HAP-1 (cell line): ENCODE data around the gene SRGAP2B.
"Not testable (repeated sequence)": the region's sequence is repeated elsewhere in the genome, so short reads cannot be mapped to it uniquely, and the experiment has no call there.

ENCODE experiments used
- DNase-seq, 2 experiments: peaks; one replicate each; pipeline ENCODE4 v3.0.0-alpha.2; 2016 to 2020; ENCODE audit warnings: low spot score in 2 of 2
- H3K27me3 ChIP-seq: fragments of 250-450 bp; sonication (Bioruptor Pico); 2 replicates; pipeline ENCODE4 v1.5.1; 2020; ENCODE audit warnings: low read depth, mild to moderate bottlenecking, moderate library complexity
- H3K36me3 ChIP-seq: fragments of 250-450 bp; sonication (Bioruptor Pico); replicated peaks from 2 replicates; pipeline ENCODE4 v1.5.1; 2020; ENCODE audit warnings: mild to moderate bottlenecking
- H3K4me1 ChIP-seq: fragments of 250-450 bp; sonication (Bioruptor Pico); 2 replicates; pipeline ENCODE4 v1.5.1; 2020; ENCODE audit warnings: mild to moderate bottlenecking
- H3K4me3 ChIP-seq: fragments of 250-450 bp; sonication (Bioruptor Pico); 2 replicates; pipeline ENCODE4 v1.5.1; 2020; ENCODE audit warnings: mild to moderate bottlenecking, moderate library complexity
- H3K9me3 ChIP-seq: fragments of 250-450 bp; sonication (Bioruptor Pico); 2 replicates; pipeline ENCODE4 v1.5.1; 2020; ENCODE audit warnings: mild to moderate bottlenecking, moderate library complexity
- in situ Hi-C: fragments of 300-500 bp; cut with MboI; formaldehyde crosslinking; loops from 3 replicates; pipeline ENCODE4 v1.14.3; 2020; ENCODE audit warnings: low sequenced_read_pairs, inconsistent platforms, mixed read lengths

SRGAP2B gene

DNA sequence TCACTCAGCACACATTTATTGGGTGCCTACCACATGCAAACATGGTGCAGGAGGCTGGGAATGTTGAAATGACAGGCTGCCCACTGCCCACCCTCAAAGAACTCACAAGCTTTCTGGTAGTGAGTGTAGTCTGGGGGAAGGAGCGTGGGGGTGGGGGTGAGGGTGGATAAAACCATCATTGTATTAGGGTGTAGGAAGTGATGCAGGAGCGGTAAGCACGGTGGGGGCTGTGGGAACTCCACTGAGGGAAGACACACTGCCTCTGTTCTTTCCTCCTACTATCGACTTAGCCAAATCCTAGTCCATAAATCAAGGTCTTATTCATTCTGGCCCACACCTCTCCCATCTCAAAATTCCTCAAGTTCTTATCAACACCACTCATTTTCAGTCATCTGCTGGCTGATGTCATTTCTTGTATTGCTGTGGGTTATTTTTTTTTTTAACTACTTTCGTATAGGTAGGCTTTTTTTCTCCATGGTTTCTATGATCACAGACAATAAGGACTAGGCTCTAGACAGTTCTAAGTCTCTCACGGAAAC lies 21.0 kb downstream of the SRGAP2B start:
- H3K4me3 ChIP-seq, H3K4me1 ChIP-seq, H3K27me3 ChIP-seq, in situ Hi-C loops, H3K9me3 ChIP-seq, H3K36me3 ChIP-seq, DNase-seq: not testable (repeated sequence)

DNA sequence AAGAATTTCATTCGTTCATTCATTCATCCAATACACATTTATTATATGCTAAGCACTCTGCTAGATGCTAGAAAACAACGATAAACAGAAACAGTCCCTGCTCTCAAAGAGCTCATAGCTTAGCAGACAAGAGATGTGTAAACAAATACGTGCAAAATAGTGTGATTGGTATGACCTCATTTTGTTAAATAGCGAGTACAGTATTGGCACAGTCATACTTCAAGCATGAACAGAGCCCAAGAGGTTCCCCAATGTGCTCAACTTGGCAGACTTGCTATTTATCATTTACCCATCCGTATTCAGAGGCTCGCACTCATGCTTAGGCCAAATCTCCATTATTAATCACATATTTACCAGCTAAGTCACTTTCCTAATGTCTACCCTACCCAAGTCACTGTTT lies 23.6 kb downstream of the SRGAP2B start:
- H3K4me1 ChIP-seq, H3K36me3 ChIP-seq, in situ Hi-C loops, DNase-seq, H3K4me3 ChIP-seq, H3K27me3 ChIP-seq, H3K9me3 ChIP-seq: not testable (repeated sequence)

GRCh38 chr1:145066486-145066885 lies 28.6 kb downstream of the SRGAP2B start:
- DNase-seq, H3K4me3 ChIP-seq, H3K27me3 ChIP-seq, H3K4me1 ChIP-seq, H3K36me3 ChIP-seq, in situ Hi-C loops, H3K9me3 ChIP-seq: not testable (repeated sequence)

GRCh38 chr1:145065194-145065826 lies 29.8 kb downstream of the SRGAP2B start:
- H3K4me3 ChIP-seq, in situ Hi-C loops, DNase-seq, H3K9me3 ChIP-seq, H3K27me3 ChIP-seq, H3K36me3 ChIP-seq, H3K4me1 ChIP-seq: not testable (repeated sequence)

GRCh38 chr1:145063941-145064648 lies 31.0 kb downstream of the SRGAP2B start:
- DNase-seq, H3K4me3 ChIP-seq, in situ Hi-C loops, H3K27me3 ChIP-seq, H3K4me1 ChIP-seq, H3K9me3 ChIP-seq, H3K36me3 ChIP-seq: not testable (repeated sequence)

DNA sequence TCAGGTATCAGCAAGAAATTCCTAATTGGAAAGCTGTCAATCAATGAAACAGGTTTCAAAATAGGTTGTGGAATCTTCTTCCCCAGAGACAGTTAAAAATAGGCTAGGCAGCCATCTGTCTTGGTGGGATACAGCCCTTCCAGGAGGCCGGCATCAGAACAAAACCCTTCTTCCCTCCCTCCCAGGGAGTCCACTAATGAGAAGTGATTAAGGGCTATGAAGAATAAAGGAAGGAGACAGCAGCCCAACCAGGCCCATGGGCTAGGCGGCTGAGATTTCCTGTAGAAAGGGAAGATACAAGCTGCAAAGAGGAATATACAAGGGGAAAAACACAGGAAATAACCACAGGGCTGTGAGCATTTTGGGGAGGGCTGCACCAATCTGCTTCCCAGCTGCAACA lies 31.8 kb downstream of the SRGAP2B start:
- H3K4me3 ChIP-seq, in situ Hi-C loops, H3K9me3 ChIP-seq, DNase-seq, H3K4me1 ChIP-seq, H3K27me3 ChIP-seq, H3K36me3 ChIP-seq: not testable (repeated sequence)

DNA sequence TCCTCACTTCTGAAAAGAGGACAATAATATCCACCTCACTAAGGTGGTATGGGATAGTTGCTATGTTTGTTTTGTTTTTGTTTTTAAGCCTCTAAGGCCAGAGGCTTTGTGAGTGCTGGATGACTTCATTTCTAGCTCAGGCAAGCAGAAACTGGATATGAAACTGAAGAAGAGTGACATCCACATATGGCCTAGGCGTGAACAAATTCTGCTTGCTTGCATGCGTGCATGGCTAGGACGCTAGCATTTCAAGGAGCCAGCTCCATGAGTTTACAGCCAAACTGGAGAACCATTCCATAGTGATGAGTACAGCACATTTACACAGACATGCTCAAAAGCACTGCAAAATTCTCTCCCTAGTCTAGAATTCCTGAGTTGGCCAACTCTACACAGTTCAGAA lies 36.9 kb downstream of the SRGAP2B start:
- H3K36me3 ChIP-seq, H3K4me3 ChIP-seq, DNase-seq, H3K4me1 ChIP-seq, in situ Hi-C loops, H3K27me3 ChIP-seq, H3K9me3 ChIP-seq: not testable (repeated sequence)

GRCh38 chr1:145055217-145055760 lies 39.8 kb downstream of the SRGAP2B start:
- H3K9me3 ChIP-seq, H3K27me3 ChIP-seq, H3K4me1 ChIP-seq, H3K36me3 ChIP-seq, DNase-seq, H3K4me3 ChIP-seq, in situ Hi-C loops: not testable (repeated sequence)

DNA sequence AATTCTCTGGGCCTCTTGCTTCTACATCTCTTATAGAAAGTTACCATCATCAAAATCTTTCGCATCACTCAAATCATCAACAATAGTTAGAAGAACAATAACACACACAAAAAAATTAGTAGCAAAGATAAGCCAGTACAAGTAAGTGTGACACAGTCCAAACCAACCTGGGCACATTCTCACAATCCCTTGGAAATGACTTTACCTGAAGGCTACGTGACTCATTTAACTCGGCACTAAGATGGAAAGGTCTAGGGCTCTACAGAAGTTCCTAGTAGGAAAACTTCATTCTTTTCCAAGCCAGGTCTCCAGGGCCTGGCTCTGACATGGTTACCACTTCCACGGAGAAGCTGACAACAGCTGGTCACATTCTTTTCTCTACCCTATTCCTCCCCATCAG lies 41.7 kb downstream of the SRGAP2B start:
- in situ Hi-C loops, H3K9me3 ChIP-seq, H3K4me3 ChIP-seq, H3K27me3 ChIP-seq, H3K36me3 ChIP-seq, H3K4me1 ChIP-seq, DNase-seq: not testable (repeated sequence)

DNA sequence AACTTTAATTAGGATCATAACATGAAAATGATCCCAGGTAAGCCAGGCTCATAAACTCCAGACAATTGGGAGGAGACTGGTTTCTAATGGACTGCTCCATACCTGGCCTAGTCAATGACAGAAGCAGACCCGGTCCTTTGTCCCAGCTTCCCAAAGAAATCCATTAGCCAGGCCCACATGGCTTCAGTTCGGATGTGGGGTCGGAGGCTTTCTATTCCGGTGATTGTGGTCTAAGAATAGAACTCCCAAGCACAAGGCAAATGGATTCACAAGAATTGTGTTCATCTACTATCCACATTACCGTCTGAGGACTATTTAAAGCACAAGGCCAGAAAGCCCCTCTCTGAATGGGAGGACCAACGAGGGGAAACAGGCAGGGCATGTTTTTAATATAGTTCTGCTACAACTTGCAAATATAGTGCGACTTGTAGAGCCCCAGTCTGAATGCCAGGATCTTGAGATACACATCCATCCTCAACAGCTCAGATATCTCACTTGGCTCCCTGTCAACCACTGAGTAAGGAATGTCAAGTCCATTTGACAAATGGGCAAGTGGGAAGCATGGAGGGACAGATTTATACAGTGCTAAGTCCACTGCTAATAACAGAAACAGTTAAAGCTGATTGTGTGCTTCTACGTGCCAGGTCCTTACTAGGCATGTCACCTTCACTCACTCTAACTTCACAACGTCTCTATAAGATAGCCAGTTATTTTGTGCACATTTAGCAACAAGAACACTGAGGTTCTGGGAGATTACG lies 42.9 kb downstream of the SRGAP2B start:
- H3K4me1 ChIP-seq, in situ Hi-C loops, H3K9me3 ChIP-seq, H3K4me3 ChIP-seq, DNase-seq, H3K27me3 ChIP-seq, H3K36me3 ChIP-seq: not testable (repeated sequence)

GRCh38 chr1:145048181-145048856 lies 46.8 kb downstream of the SRGAP2B start:
- H3K4me3 ChIP-seq, H3K9me3 ChIP-seq, in situ Hi-C loops, H3K4me1 ChIP-seq, DNase-seq, H3K36me3 ChIP-seq, H3K27me3 ChIP-seq: not testable (repeated sequence)

GRCh38 chr1:145047553-145047952 lies 47.6 kb downstream of the SRGAP2B start:
- in situ Hi-C loops, H3K36me3 ChIP-seq, H3K4me1 ChIP-seq, H3K9me3 ChIP-seq, H3K27me3 ChIP-seq, H3K4me3 ChIP-seq, DNase-seq: not testable (repeated sequence)

DNA sequence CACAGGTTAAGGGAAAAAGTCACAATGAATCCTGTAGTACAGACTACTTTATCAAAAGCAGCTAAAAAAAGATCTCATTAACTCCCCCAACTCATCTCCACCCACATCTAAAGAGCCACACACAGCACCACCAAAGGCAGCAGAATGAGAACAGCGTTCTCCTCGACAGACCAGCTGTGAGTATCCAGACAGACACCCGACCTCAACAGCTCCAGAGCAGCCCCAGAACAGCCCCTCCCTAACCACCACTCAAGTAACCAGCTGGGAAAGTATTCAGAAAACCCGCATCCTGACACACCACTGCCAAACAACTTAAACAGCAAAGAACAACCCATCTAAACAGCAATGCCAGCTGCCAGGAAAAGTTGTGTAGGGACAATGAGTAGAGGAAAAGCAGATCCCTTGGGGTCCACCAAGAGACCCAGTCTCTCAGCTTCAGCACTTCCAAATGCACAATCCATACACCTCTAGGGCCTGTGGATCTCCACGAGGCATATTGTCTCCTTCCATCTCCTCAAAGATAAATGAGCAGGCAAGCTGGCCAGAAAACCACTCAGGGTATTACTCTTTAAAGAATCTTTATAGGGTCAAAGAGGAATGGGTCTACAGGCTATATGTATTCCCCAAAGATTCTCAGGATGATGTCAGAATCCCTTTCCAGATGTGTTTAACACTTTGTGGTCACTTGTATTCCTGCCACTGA lies 49.4 kb downstream of the SRGAP2B start:
- not testable (repeated sequence) for H3K4me3 ChIP-seq

More for the DNA sequence above, 49.4 kb downstream of the SRGAP2B start:
- DNase-seq, H3K36me3 ChIP-seq, H3K4me1 ChIP-seq, in situ Hi-C loops, H3K27me3 ChIP-seq, H3K9me3 ChIP-seq: not testable (repeated sequence)
